ENCODE measurements around the gene TRIM3. TPM values are rescaled to one million over a fixed set of nuclear protein-coding genes. Genes with fewer than 3 reads are reported as not detected.

The TRIM3 gene
- total RNA-seq, 8 experiments from 2014 or later: 5.8 to 30.3 (median 19.5) TPM

GRCh38 chr11:6488821-6489220 is 15.1 kb upstream of the TRIM3 start:
- ATAC-seq (replicated peaks in 6 of 8): no peak
- no peak overlapping the region for H3K4me3 ChIP-seq
- no peak overlapping the region for H3K27ac ChIP-seq
- in situ Hi-C loops (cut with MboI; ENCODE audit: low pct_unique_long_range_greater_than_20kb in 2 of 9, low sequenced_read_pairs in 9 of 9, unreplicated experiment in 9 of 9): no loop called here
- no peaks in the 10 kb centered on the region for H3K4me1 ChIP-seq (replicated peaks in 1 of 2)
- WGBS, 10 experiments: 40 to 100% (median 100%) methylated on average over 1 to 2 of the region's 3 CpGs; no CpG with 5 or more reads in 3 of the 10 experiments

GRCh38 chr11:6488342-6488741 is 14.6 kb upstream of the TRIM3 start:
- ATAC-seq (replicated peaks in 6 of 8): no peak
- no peak overlapping the region for H3K27ac ChIP-seq
- in situ Hi-C loops (cut with MboI; ENCODE audit: low pct_unique_long_range_greater_than_20kb in 2 of 9, low sequenced_read_pairs in 9 of 9, unreplicated experiment in 9 of 9): no loop called here
- H3K4me3 ChIP-seq: no peak overlapping the region
- H3K4me1 ChIP-seq (replicated peaks in 1 of 2): no peaks in the 10 kb centered on the region
- 60 to 100% (median 83%) methylated on average over 1 to 4 of the region's 6 CpGs; no CpG with 5 or more reads in 1 of the 10 experiments for WGBS, 10 experiments

GRCh38 chr11:6486938-6487337 is 13.2 kb upstream of the TRIM3 start:
- H3K4me3 ChIP-seq: no peak overlapping the region
- in situ Hi-C loops (cut with MboI; ENCODE audit: low pct_unique_long_range_greater_than_20kb in 2 of 9, low sequenced_read_pairs in 9 of 9, unreplicated experiment in 9 of 9): no loop called here
- H3K27ac ChIP-seq: no peak overlapping the region
- H3K4me1 ChIP-seq (replicated peaks in 1 of 2): peaks cover 5 to 7% of the 10 kb centered on the region in 2 donors
- no peak for ATAC-seq (replicated peaks in 6 of 8)
- 60 to 100% (median 100%) methylated on average over 1 of the region's 1 CpG; no CpG with 5 or more reads in 2 of the 10 experiments for WGBS, 10 experiments

GRCh38 chr11:6486256-6486655 is 12.5 kb upstream of the TRIM3 start:
- peaks cover 5 to 7% of the 10 kb centered on the region in 2 donors for H3K4me1 ChIP-seq (replicated peaks in 1 of 2)
- no peak overlapping the region for H3K4me3 ChIP-seq
- no peak for ATAC-seq (replicated peaks in 6 of 8)
- in situ Hi-C loops (cut with MboI; ENCODE audit: low pct_unique_long_range_greater_than_20kb in 2 of 9, low sequenced_read_pairs in 9 of 9, unreplicated experiment in 9 of 9): no loop called here
- H3K27ac ChIP-seq: no peak overlapping the region
- WGBS, 10 experiments: 22 to 100% (median 96%) methylated on average over 1 to 3 of the region's 3 CpGs

GRCh38 chr11:6485661-6486060 is 11.9 kb upstream of the TRIM3 start:
- Histone ChIP-seq H3K4me1 (replicated peaks in 1 of 2) (peaks cover 5 to 7% of the 10 kb centered on the region in 2 donors), H3K4me3 (no peak overlapping the region), H3K27ac (no peak overlapping the region)
- in situ Hi-C loops (cut with MboI; ENCODE audit: low pct_unique_long_range_greater_than_20kb in 2 of 9, low sequenced_read_pairs in 9 of 9, unreplicated experiment in 9 of 9): no loop called here
- whole genome bisulfite sequencing, 10 experiments: 75 to 100% (median 97%) methylated on average over 2 to 3 of the region's 3 CpGs
- ATAC-seq (replicated peaks in 6 of 8): no peak

GRCh38 chr11:6483015-6483414 is 9.3 kb upstream of the TRIM3 start:
- in situ Hi-C loops (cut with MboI; ENCODE audit: low pct_unique_long_range_greater_than_20kb in 2 of 9, low sequenced_read_pairs in 9 of 9, unreplicated experiment in 9 of 9): no loop called here
- 77 to 100% (median 94%) methylated on average over 1 to 6 of the region's 6 CpGs for whole genome bisulfite sequencing, 10 experiments
- Histone ChIP-seq H3K27ac (no peak overlapping the region), H3K4me3 (peak overlapping the region in 1 of 5 donors; percentile 95), H3K4me1 (replicated peaks in 1 of 2) (peaks cover 12 to 13% of the 10 kb centered on the region in 2 donors)
- no peak for ATAC-seq (replicated peaks in 6 of 8)

GRCh38 chr11:6482441-6482840 is 8.7 kb upstream of the TRIM3 start:
- peak overlapping the region; percentile 67 to 98 (median 95) for H3K4me3 ChIP-seq
- ATAC-seq (replicated peaks in 6 of 8): no peak
- H3K4me1 ChIP-seq (replicated peaks in 1 of 2): peaks cover 12 to 13% of the 10 kb centered on the region in 2 donors
- 58 to 96% (median 85%) methylated on average over 2 to 4 of the region's 4 CpGs; no CpG with 5 or more reads in 2 of the 10 experiments for WGBS, 10 experiments
- peak overlapping the region; percentile 71 to 97 for H3K27ac ChIP-seq
- in situ Hi-C loops (cut with MboI; ENCODE audit: low pct_unique_long_range_greater_than_20kb in 2 of 9, low sequenced_read_pairs in 9 of 9, unreplicated experiment in 9 of 9): no loop called here

GRCh38 chr11:6481924-6482275 is 8.2 kb upstream of the TRIM3 start:
- H3K4me1 ChIP-seq (replicated peaks in 1 of 2): peaks cover 12 to 13% of the 10 kb centered on the region in 2 donors
- peak in 3 of 8 experiments; percentile 2 to 9 (median 8) for ATAC-seq (replicated peaks in 6 of 8)
- peak overlapping the region; percentile 71 to 97 for H3K27ac ChIP-seq
- in situ Hi-C loops (cut with MboI; ENCODE audit: low pct_unique_long_range_greater_than_20kb in 2 of 9, low sequenced_read_pairs in 9 of 9, unreplicated experiment in 9 of 9): no loop called here
- H3K4me3 ChIP-seq: peak overlapping the region; percentile 67 to 98 (median 95)
- WGBS, 10 experiments: 0 to 11% (median 7%) methylated on average over 1 to 7 of the region's 13 CpGs; no CpG with 5 or more reads in 6 of the 10 experiments

- H3K4me3 ChIP-seq: peak within 1 kb of the TSS; percentile 67 to 98 (median 95)
- 0 to 2% (median 0%) methylated on average over 1 to 25 of the region's 66 CpGs; no CpG with 5 or more reads in 5 of the 10 experiments for WGBS, 10 experiments
- in situ Hi-C loops (cut with MboI; ENCODE audit: low pct_unique_long_range_greater_than_20kb in 2 of 9, low sequenced_read_pairs in 9 of 9, unreplicated experiment in 9 of 9): no loop called here
Measured at GRCh38 chr11:6481012-6481923, 7.5 kb upstream of the TRIM3 start, which contains the start of the genes ARFIP2 and TIMM10B. TSS of gene ARFIP2 (minus strand) at chr11:6481331. CDS start at chr11:6480421, 910 bp downstream. TSS of gene TIMM10B (plus strand) at chr11:6481501. CDS start at chr11:6481517, 16 bp downstream.

GRCh38 chr11:6480299-6480914 is 6.7 kb upstream of the TRIM3 start:
- Histone ChIP-seq H3K27ac (peak overlapping the region; percentile 83 to 97), H3K4me3 (peak overlapping the region; percentile 67 to 98 (median 95)), H3K4me1 (replicated peaks in 1 of 2) (peaks cover 12 to 13% of the 10 kb centered on the region in 2 donors)
- in situ Hi-C loops (cut with MboI; ENCODE audit: low pct_unique_long_range_greater_than_20kb in 2 of 9, low sequenced_read_pairs in 9 of 9, unreplicated experiment in 9 of 9): no loop called here
- ATAC-seq (replicated peaks in 6 of 8): no peak
- WGBS, 10 experiments: 33 to 93% (median 64%) methylated on average over 2 to 8 of the region's 9 CpGs; no CpG with 5 or more reads in 2 of the 10 experiments

More at GRCh38 chr11:6481012-6481923, 7.5 kb upstream of the TRIM3 start, which contains the start of the genes ARFIP2 and TIMM10B:
- H3K4me1 ChIP-seq (replicated peaks in 1 of 2): peaks cover 12 to 13% of the 10 kb centered on the region in 2 donors
- peak; percentile 90 to 99 (median 97) for ATAC-seq (replicated peaks in 6 of 8)
- H3K27ac ChIP-seq: peak within 1 kb of the TSS; percentile 83 to 97

GRCh38 chr11:6476571-6476970 is 2.8 kb upstream of the TRIM3 start:
- in situ Hi-C loops (cut with MboI; ENCODE audit: low pct_unique_long_range_greater_than_20kb in 2 of 9, low sequenced_read_pairs in 9 of 9, unreplicated experiment in 9 of 9): no loop called here
- no peak overlapping the region for H3K27ac ChIP-seq
- 80 to 100% (median 92%) methylated on average over 1 to 4 of the region's 4 CpGs; no CpG with 5 or more reads in 6 of the 10 experiments for WGBS, 10 experiments

GRCh38 chr11:6475936-6476335 is 2.2 kb upstream of the TRIM3 start:
- 10 to 100% (median 69%) methylated on average over 1 to 4 of the region's 5 CpGs; no CpG with 5 or more reads in 3 of the 10 experiments for WGBS, 10 experiments
- Histone ChIP-seq H3K27ac (no peak overlapping the region), H3K4me3 (no peak overlapping the region), H3K4me1 (replicated peaks in 1 of 2) (peaks cover 18 to 24% of the 10 kb centered on the region in 2 donors)
- ATAC-seq (replicated peaks in 6 of 8): peak in 1 of 8 experiments; percentile 23
- in situ Hi-C loops (cut with MboI; ENCODE audit: low pct_unique_long_range_greater_than_20kb in 2 of 9, low sequenced_read_pairs in 9 of 9, unreplicated experiment in 9 of 9): no loop called here

More at GRCh38 chr11:6476571-6476970, 2.8 kb upstream of the TRIM3 start:
- Histone ChIP-seq H3K4me1 (replicated peaks in 1 of 2) (peaks cover 18 to 24% of the 10 kb centered on the region in 2 donors), H3K4me3 (no peak overlapping the region)
- ATAC-seq (replicated peaks in 6 of 8): no peak

Data from motor neuron (in vitro differentiated cells).